Stimulated activated CD4-positive, alpha-beta T cell treated with anti-CD3 and anti-CD28 coated beads, Interleukin-2, amount 100 ng/mL, for 24 hours (primary cell): ENCODE data around the gene KCNIP3.
"Not testable (repeated sequence)": the region's sequence is repeated elsewhere in the genome, so short reads cannot be mapped to it uniquely, and the experiment has no call there.

Source experiments
- DNase-seq, 2 donors: peaks; one replicate each; pipeline ENCODE4 v3.0.0-alpha.2; 2020

KCNIP3 gene

GRCh38 chr2:95389245-95390119 is 92.3 kb downstream of the KCNIP3 start:
- peak; percentile 52 to 73 for DNase-seq

GRCh38 chr2:95390272-95390880 is 93.2 kb downstream of the KCNIP3 start:
- no peak for DNase-seq

GRCh38 chr2:95390881-95391321 is 93.8 kb downstream of the KCNIP3 start:
- no peak for DNase-seq

DNA sequence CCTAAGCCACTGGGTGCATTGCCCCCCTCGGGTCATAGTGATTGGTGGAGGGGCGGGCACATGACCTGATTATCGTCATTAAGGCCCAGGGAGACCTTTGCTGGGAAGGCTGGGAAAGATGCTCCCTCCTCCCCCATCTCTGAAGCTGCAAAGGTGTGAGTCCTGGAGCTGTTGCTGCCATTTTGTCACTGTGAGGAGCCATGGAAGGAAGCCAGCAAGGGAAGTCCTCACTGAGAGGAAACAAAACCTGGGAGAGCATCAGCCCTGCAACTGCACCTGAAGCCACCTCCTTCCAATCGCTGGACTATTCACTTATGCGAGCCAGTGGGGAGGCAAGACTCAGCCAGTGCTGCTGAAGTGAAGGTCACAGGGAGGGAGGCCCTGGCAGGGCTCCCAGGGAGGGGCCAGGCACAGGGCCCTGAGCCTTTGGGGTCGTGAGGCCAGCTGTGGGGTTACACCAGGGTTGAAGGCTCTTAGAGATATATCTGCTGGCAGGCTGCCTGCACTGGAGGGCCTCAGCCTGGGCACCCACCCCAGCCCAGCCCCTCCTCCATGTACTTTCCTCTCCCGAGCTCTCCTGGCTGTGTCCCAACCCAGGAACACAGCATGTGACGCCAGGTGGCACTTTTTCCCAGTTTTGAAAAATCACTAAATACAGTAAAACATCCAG is 94.6 kb downstream of the KCNIP3 start:
- no peak for DNase-seq

DNA sequence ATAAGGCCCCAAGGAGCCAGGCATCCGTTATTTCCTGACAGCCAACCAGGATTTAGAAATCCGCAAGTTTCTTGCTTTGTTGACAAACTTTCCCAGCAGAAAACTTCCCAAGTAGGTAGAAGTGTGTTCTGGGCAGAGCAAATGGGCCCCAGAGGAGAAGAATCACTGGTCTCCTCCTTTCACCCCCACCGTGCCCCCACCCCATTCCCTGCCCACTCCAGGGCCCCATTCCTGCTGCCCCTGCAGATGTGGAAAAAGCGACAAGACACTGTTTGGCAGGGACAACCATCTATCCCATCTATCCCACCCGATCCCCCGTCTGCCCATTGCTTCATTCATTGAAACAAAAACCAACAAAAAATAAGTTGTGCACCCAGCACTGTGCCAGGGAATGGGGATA is 95.2 kb downstream of the KCNIP3 start:
- DNase-seq: no peak

DNA sequence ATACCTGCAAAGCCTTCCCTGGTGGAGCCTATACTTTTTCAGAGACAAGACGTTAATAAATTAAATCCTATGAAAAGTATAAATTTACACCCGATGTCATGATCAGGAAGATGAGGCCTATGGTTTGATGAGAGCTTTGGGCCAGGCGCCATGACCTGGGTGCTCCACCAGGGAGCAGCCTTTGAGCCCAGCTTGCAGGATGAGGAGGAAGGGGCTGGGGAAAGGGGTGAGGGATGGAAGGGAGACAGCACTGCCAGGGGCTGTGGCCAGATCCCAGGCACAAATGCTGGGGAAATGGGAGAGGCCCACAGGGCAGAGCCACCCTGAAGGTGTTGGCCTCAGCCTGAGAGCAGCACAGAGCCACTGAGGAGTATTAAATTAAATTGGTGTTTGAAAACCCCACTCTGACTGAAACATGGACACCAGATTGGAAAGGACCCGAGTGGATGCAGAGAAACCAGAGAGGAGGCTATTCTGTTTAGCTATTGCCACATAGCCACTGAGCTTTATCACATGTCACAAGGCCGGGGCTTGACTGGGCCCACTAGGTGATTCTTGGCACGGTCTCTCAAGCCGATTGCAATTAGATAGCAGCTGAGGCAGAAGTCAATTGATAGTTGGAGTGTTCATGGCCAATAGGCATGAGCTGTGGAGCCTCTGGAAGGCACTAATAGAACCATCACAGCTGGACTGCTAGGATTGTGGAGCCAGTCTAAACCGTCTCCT is 95.7 kb downstream of the KCNIP3 start:
- no peak for DNase-seq

DNA sequence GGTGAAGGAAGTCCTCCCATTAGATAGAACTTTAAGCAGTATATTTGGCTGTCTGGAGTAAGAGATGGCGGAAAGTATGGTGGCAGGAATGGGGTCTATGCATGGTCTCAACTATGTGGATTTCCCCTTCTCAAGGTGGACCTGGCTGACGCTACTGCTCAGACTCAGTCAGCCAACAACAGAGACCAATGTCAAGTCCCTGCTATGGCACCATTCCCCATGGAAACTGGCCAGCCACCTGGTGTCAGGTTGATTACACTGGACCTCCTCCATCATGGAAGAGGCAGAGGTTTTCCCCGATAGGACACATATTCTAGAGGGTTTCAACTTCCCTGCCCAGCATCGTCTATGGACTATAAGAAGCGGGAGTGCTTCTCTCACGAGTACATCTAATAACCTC is 96.8 kb downstream of the KCNIP3 start:
- no peak for DNase-seq

DNA sequence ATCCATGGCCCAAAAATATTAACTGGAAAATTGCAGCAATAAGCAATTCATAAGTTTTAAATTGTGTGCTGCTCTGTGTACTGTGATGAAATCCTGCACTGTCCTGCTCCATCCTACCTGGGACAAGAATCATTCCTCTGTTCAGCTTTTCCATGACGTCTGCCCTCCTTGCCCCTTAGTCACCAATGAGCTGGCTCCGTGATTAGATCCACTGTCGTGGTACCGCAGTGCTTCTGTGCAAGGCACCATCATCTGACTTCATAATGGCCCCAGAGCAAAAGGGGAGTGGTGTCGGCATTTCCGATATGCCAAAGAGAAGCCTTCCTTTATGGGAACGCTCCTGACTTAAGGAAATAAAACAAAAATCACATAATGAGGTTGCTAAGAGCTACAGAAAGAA is 101.9 kb downstream of the KCNIP3 start:
- DNase-seq: no peak

- no peak for DNase-seq
Observed at GRCh38 chr2:95401480-95401879, 104.3 kb downstream of the KCNIP3 start.

- DNase-seq: peak in 1 of 2 donors; percentile 12
Observed at GRCh38 chr2:95402004-95402369, 104.8 kb downstream of the KCNIP3 start.

- DNase-seq: peak; percentile 95 to 99
Observed at GRCh38 chr2:95402370-95403203, 105.4 kb downstream of the KCNIP3 start, which contains the start of gene FAHD2A. FAHD2A (plus strand) TSS chr2:95402708; CDS start chr2:95405559, 2,851 bp downstream.

DNA sequence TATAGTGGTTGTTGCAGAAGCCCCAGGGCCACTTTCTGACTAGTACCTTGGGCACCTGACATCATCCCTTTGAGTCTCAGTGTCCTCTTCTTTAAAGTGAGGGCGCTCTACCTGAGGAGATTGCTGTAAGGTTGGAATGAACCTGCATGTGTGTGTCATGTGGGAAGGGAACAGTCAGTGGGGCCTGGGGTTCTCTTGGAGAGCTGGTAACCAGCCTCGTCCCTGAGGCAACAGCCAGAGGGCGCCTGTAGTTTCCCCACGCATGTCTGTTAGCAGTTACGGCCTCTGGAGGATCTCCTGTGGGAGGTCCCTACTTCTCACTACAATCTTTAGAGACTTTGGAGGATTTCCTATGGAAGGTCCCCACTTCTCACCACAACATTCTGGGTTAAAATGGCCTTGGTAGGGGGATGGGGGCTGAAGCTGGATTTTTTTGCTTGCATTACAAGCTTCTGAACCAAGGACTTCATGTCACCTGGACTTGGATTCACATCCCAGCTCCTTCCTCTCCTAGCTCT is 106.1 kb downstream of the KCNIP3 start:
- peak; percentile 30 to 42 for DNase-seq

DNA sequence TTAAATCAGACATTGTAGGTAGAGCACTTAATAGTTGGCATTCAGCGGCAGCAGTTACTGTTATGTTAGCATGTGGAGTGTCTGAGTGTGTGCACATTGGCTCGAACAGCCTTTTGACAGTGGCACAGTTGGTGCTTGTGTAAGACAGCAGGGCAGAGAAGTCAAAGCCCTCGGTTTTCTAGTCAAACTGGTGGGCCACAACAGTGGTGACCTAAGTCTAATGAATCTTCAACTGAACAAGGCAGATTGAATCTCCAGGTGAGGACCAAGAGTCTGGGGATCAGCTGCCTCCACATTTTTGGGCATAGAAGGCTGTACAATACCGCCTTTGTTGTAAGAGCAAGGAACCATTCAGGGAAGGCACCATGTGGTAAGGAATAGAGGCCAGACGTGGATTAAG is 106.7 kb downstream of the KCNIP3 start:
- DNase-seq: not testable (repeated sequence)

GRCh38 chr2:95404676-95405075 is 107.5 kb downstream of the KCNIP3 start:
- not testable (repeated sequence) for DNase-seq

DNA sequence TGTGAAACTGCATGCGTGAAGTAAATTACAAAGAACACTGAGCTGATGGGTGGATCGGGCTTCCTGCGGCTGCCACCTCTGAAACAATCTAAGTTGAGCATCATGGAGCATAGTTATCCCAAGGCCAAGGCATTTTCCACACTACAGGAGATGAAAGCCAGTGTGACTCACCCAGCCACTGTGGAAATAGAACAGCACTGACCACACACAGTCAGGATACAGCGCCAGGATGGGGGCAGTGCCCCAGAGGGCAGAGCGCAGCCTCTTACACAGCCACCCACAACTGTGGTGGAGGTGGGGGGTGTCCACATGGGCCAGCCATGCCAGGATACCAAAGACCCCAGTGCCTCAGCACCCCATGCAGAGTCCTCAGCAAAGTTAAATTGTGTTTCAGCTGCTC is 114.1 kb downstream of the KCNIP3 start:
- not testable (repeated sequence) for DNase-seq

GRCh38 chr2:95414015-95414594 is 117.0 kb downstream of the KCNIP3 start:
- peak; percentile 72 to 78 for DNase-seq

GRCh38 chr2:95415138-95415537 is 118.0 kb downstream of the KCNIP3 start:
- DNase-seq: not testable (repeated sequence)

- not testable (repeated sequence) for DNase-seq
Observed at GRCh38 chr2:95415561-95415960, 118.4 kb downstream of the KCNIP3 start.

- DNase-seq: not testable (repeated sequence)
Observed at GRCh38 chr2:95427196-95427867, 130.2 kb downstream of the KCNIP3 start.

DNA sequence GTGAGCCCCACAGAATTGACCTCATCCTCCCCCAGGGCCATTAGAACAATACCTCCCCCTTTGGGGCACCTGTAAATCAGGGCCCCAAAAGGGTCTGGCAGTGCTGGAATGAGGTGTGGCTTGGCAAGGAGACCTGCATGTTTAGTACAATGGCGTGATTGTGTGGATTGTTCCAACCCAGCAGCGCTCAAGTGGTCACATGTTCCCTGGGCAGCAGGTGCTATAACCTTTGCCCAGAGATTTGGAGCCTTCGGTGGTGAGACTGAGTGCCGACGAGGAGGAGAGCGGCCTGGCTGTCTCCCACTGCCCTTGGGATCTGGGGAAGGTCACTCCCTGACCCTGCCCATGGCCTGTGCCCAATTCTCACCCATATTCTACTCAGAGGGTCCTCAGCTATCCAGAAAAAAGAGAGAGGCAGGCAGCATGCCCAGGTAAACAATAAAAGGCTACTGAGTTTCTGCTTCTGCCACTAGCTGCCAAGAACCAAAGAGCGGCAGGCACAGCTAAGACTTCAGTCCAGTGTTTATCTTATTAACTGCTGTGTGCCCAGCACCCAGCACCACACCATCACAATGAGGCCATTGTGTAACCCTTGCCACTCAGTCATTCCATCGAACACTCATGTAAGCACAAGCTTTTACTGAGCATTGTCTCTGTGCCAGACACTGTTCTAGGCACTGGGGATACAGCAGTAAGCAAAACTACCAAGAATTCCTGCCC is 132.8 kb downstream of the KCNIP3 start:
- not testable (repeated sequence) for DNase-seq
